Measurements from ENCODE around the gene GADL1. TPM values are rescaled to one million over a fixed set of nuclear protein-coding genes. Genes with fewer than 3 reads are reported as not detected.

GADL1 gene
- total and polyA plus RNA-seq, 3 donors from 2014 or later = 0.08 to 0.30 TPM; not detected in 1

DNA sequence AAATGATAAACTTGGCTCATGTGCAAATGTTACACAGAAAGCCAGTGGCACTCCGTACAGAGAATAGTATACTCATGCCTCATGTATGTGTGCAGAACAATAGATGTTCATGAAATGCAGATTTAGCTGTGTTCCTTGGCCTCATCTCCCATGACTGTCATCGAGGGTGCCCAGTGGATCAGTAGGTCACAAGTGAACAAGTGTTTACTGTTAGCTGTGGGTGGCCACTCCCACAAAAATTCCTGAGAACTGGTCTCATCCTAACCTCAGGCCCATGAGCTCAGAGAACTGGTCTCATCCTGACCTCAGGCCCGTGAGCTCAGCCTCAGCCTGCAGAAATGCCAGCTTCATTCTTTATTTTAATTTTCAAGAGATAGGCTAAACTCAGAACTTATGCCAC is 124.1 kb downstream of the GADL1 start:
- H3K4me1 ChIP-seq = no peaks in the 10 kb centered on the region
- peak; percentile 22 for DNase-seq
- intact Hi-C loops (cut with DNase I; ENCODE audit: low total_unique reads) = no loop called here
- no peak for TF ChIP-seq POLR2A (IDR thresholded peaks at IDR 0.05)
- TF ChIP-seq, protein P1, sequence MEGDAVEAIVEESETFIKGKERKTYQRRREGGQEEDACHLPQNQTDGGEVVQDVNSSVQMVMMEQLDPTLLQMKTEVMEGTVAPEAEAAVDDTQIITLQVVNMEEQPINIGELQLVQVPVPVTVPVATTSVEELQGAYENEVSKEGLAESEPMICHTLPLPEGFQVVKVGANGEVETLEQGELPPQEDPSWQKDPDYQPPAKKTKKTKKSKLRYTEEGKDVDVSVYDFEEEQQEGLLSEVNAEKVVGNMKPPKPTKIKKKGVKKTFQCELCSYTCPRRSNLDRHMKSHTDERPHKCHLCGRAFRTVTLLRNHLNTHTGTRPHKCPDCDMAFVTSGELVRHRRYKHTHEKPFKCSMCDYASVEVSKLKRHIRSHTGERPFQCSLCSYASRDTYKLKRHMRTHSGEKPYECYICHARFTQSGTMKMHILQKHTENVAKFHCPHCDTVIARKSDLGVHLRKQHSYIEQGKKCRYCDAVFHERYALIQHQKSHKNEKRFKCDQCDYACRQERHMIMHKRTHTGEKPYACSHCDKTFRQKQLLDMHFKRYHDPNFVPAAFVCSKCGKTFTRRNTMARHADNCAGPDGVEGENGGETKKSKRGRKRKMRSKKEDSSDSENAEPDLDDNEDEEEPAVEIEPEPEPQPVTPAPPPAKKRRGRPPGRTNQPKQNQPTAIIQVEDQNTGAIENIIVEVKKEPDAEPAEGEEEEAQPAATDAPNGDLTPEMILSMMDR (IDR thresholded peaks at IDR 0.05) = no peak
- 69 to 76% methylated on average over 3 of the region's 3 CpGs for WGBS, 2 donors
- no peak overlapping the region for H3K4me3 ChIP-seq
- no peak overlapping the region for H3K27ac ChIP-seq
- no peaks in the 10 kb centered on the region for H3K27me3 ChIP-seq
- H3K36me3 ChIP-seq (ENCODE audit: low read depth, missing control alignments) = no peaks in the 10 kb centered on the region
- no peaks in the 10 kb centered on the region for H3K9me3 ChIP-seq

DNA sequence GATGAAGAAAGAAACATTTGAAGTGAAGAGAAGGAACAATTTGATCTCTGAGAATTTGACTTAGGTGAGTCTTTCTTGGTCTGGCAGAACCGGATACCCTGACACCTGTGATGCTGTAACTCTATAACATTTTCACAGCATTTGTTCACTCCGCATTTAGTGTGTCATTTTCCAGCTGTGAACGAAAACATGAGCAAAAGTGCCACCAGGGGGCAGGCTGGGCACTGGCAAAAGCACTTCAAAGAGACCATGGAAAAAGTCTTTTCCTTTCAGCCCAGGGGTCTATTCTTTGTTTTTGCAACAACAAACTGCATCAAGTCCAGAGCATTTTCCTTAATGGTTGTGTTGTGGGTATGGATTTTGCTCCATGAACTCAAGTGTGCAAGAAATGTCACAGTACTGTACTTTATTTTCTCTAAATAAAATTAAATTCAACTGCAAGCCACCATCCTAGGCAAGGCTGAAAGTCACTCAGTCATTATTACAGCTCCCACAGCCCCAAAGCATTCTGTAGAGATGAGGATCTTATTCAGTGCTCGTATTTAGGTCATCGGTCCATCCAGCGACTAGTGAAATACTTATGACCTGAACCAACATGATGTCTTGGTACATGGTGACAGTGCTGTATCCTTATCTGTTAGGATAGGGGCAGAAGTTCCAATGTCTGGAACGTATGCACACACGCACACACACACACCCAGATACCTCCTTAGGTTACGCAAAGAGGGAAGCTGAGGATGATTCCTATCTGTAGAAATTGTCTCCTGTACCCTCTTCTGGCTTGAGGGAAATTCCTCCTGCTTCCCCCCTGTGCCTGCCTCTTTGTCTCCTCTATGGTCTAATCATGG is 125.5 kb downstream of the GADL1 start:
- TF ChIP-seq POLR2A (IDR thresholded peaks at IDR 0.05) = no peak
- TF ChIP-seq, protein P1 (IDR thresholded peaks at IDR 0.05) = peak; percentile 52 to 76 (median 68)
- H3K4me1 ChIP-seq = no peaks in the 10 kb centered on the region
- 62 to 64% methylated on average over 9 of the region's 9 CpGs for WGBS, 2 donors
- peak; percentile 80 for DNase-seq
- H3K9me3 ChIP-seq = no peaks in the 10 kb centered on the region
- no peak overlapping the region for H3K27ac ChIP-seq
- H3K27me3 ChIP-seq = no peaks in the 10 kb centered on the region
- intact Hi-C loops (cut with DNase I; ENCODE audit: low total_unique reads) = no loop called here
- no peak overlapping the region for H3K4me3 ChIP-seq
- no peaks in the 10 kb centered on the region for H3K36me3 ChIP-seq (ENCODE audit: low read depth, missing control alignments)

DNA sequence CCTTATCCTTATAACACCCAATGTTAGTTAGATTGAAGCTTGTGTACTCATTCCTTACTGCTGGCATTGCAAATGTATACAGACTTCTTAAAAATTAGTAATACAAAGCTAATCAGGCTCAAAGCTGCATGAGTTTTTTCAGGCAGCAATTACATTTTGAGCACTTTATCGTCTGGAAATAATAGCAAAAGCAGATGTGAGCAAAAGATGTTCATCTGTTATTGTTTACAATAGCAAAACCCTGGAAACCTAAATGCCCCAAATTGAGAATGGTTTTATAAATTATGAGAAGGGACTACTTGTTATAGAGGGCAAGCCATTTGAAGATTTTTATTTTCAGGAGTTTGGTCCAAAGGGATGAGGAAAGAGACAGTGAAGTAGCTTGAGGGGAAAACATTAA is 126.4 kb downstream of the GADL1 start:
- Histone ChIP-seq H3K4me3 (no peak overlapping the region), H3K36me3 (ENCODE audit: low read depth, missing control alignments) (no peaks in the 10 kb centered on the region), H3K27ac (no peak overlapping the region), H3K27me3 (no peaks in the 10 kb centered on the region), H3K4me1 (no peaks in the 10 kb centered on the region), H3K9me3 (no peaks in the 10 kb centered on the region)
- 43 to 63% methylated on average over 1 of the region's 1 CpG for WGBS, 2 donors
- DNase-seq = no peak
- intact Hi-C loops (cut with DNase I; ENCODE audit: low total_unique reads) = no loop called here
- TF ChIP-seq, protein P1 (IDR thresholded peaks at IDR 0.05) = no peak
- TF ChIP-seq POLR2A (IDR thresholded peaks at IDR 0.05) = no peak

DNA sequence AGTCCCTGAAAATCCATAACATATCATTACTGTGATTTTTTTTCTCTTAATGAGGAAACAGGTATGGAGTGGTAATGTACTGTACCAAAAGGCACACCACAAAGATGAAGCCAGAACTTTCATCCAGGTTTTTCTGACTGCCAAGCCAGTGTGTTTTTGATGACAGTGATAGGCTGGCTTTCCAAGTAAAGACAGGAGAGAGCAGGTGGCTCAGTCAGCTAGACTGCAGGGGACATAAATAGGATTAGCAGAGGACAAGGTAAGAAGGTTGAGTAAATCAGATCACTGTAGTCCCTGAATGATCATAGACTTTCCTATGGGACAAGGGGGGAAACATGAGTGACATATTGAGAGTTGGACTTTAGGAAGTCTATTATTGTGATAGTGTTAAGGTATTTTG is 127.9 kb downstream of the GADL1 start:
- no peak for TF ChIP-seq POLR2A (IDR thresholded peaks at IDR 0.05)
- TF ChIP-seq, protein P1 (IDR thresholded peaks at IDR 0.05) = no peak
- Histone ChIP-seq H3K27ac (no peak overlapping the region), H3K36me3 (ENCODE audit: low read depth, missing control alignments) (no peaks in the 10 kb centered on the region), H3K4me1 (no peaks in the 10 kb centered on the region), H3K4me3 (no peak overlapping the region), H3K9me3 (no peaks in the 10 kb centered on the region), H3K27me3 (no peaks in the 10 kb centered on the region)
- DNase-seq = no peak
- intact Hi-C loops (cut with DNase I; ENCODE audit: low total_unique reads) = no loop called here

DNA sequence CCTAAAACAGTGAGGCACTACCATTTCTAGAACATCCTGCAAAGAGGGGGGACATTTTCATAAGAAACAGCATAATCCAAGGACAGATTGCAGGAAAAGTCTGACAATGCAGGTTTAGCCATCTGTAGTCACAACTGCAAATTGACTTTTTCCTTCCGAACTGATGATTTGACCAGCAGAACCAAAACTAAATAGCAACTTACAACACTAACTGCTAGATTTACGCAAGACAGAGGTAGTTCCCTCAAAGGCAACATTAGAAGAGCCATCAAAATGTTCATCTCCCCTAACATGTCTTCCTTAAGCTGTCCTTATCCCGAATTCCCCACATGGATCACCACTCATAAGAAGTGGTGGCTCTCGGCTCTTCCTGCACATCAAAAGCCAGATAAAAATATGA is 129.6 kb downstream of the GADL1 start:
- Histone ChIP-seq H3K4me3 (no peak overlapping the region), H3K27ac (no peak overlapping the region), H3K4me1 (no peaks in the 10 kb centered on the region), H3K27me3 (no peaks in the 10 kb centered on the region), H3K9me3 (no peaks in the 10 kb centered on the region), H3K36me3 (ENCODE audit: low read depth, missing control alignments) (no peaks in the 10 kb centered on the region)
- no peak for DNase-seq
- WGBS, 2 donors = 72 to 83% methylated on average over 4 of the region's 4 CpGs
- intact Hi-C loops (cut with DNase I; ENCODE audit: low total_unique reads) = no loop called here
- TF ChIP-seq POLR2A (IDR thresholded peaks at IDR 0.05) = no peak
- TF ChIP-seq, protein P1 (IDR thresholded peaks at IDR 0.05) = no peak
